RWPE1 (cell line): Measurements from ENCODE around the gene FASN.

Experiments
- CTCF ChIA-PET: fragments of 350-600 bp; sonication (Branson Sonifier 250); formaldehyde crosslinking; extraction: SDS; loops from one replicate; lab custom pipeline; 2021; lab: Yijun Ruan, JAX
- POLR2A ChIA-PET: fragments of 400-600 bp; formaldehyde crosslinking; extraction: SDS; loops from one replicate; lab custom pipeline; 2020; ENCODE audit warnings: antibody characterized with exemption; ENCODE audit not compliant: low non-redundant PET; lab: Yijun Ruan, JAX
- DNase-seq: peaks from one replicate; pipeline ENCODE4 v3.0.0; 2012; ENCODE audit warnings: low spot score
- H3K27ac ChIP-seq: fragments of 450-650 bp; 2 replicates; pipeline ENCODE4 v1.5.1; 2017
- CTCF ChIP-seq: fragments of 450-650 bp; conservative IDR thresholded peaks from 2 replicates; pipeline ENCODE4 v1.5.1; 2017; ENCODE audit warnings: low read depth, mild to moderate bottlenecking

Gene FASN

DNA sequence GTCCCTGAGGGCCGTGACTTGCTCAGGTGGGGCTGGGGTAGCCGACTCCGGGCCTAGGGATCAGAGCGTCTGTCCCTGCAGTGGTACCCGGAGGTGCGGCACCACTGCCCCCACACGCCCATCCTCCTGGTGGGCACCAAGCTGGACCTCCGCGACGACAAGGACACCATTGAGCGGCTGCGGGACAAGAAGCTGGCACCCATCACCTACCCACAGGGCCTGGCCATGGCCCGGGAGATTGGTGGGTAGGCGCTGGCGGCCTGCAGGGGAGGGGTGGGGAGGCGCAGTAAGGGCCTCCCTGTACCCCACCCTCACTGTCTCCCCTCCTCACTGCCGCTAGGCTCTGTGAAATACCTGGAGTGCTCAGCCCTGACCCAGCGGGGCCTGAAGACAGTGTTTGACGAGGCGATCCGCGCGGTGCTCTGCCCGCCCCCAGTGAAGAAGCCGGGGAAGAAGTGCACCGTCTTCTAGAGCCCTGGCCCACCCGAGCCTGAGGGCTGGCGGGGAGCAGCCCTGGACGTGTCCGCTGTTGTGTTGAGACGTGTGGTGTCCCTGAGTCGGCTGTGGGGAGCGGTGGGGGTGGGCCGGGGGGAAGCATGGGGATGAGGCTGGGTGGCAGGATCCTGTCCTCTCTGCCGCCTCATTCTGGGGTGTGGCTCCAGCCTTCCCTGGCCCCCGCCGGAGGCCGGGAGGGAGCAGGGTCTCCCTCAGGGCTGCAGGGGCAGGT, 64.5 kb downstream of the FASN start:
- CTCF ChIA-PET = no interaction called here
- TF ChIP-seq CTCF = no peak
- DNase-seq = no peak
- H3K27ac ChIP-seq = peak overlapping the region; percentile 82
- POLR2A ChIA-PET = interaction anchor here (0.9 kb wide), 1 partner anchor 17 kb away, joined by 3 read pairs; no protein-coding TSS in a partner anchor

DNA sequence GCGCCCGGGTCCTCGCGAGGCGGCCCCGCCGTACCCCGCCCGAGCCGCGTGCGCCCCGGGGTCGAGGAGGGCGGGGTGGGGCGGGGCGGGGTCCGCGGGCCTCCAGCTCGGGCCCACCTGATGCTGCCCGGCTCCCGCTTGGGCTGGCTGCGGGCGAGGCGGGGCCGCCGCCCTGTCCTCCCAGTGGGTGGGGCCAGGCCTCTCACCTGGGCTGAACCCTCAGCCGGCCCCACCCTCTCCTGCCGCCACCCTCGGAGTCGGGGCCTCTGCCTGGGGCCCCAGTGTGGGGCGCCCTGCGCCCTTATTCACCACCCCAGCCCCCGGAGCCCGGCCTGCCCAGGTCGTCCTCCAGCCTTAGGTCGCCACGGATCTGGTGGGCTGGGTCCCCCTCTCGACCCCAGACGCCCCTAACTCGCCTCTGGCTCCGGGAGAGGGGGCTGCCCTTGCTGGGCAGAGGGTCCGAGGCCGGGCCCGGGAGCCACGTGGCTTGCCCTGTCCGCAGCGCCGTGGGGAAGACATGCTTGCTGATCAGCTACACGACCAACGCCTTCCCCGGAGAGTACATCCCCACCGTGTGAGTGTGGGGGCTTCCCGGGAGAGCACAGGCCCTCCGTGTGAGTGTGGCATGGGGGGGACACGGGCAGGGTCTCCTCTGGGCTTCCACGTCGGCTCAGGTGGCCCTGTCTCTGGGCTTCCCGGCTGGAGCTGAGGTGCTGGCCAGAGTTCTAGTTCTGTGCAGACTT, 66.0 kb downstream of the FASN start:
- no peak for TF ChIP-seq CTCF
- peak overlapping the region; percentile 82 for H3K27ac ChIP-seq
- ChIA-PET CTCF (interaction anchor here (0.5 to 2.9 kb wide), 3 partner anchors 11 to 153 kb away, joined by 3 to 22 read pairs (median 4); partner anchors contain the start of gene CENPX), POLR2A (no interaction called here)
- peak; percentile 53 for DNase-seq

DNA sequence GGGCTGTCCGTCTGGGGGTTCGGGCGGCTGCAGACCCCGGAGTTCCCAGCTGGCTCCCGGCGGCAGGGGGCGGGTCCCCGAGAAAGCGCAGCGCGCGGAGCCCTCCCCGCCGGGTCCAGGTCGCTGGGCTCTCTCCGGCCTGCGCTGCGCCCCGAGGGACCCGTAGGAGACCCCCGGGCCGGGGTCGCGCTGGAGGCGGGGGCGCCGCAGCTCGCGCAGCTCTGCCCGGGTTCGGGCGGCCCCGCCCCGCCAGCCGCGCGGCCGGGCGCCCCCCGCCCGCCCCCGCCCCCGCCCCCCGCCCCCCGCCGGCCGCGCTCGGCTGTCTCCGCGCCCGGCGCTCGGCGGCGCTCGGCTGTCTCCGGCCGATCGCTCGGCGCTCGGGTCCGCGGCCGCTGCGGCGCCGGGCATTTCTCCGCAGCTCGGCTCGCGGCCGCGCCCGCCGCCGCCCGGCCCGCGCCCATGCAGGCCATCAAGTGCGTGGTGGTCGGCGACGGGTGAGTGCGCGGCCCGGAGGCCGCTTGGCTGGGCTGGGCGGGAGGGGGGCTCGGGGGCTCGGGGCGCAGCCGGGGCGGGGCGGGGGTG, 66.6 kb downstream of the FASN start, which contains the start of gene RAC3:
RAC3 (plus strand) TSS at position 376 of the 582 bp plus-strand sequence; CDS start at position 460, 84 bp downstream.
- POLR2A ChIA-PET = interaction anchor here (0.6 kb wide), 1 partner anchor 8 kb away, joined by 3 read pairs; the partner anchor contains the start of genes CENPX and LRRC45
- no peak for TF ChIP-seq CTCF
- CTCF ChIA-PET = interaction anchor here (0.5 to 3.1 kb wide), 7 partner anchors 10 to 154 kb away, joined by 3 to 24 read pairs (median 4); partner anchors contain the start of gene CENPX
- no peak for DNase-seq
- H3K27ac ChIP-seq = peak within 1 kb of the TSS; percentile 82

DNA sequence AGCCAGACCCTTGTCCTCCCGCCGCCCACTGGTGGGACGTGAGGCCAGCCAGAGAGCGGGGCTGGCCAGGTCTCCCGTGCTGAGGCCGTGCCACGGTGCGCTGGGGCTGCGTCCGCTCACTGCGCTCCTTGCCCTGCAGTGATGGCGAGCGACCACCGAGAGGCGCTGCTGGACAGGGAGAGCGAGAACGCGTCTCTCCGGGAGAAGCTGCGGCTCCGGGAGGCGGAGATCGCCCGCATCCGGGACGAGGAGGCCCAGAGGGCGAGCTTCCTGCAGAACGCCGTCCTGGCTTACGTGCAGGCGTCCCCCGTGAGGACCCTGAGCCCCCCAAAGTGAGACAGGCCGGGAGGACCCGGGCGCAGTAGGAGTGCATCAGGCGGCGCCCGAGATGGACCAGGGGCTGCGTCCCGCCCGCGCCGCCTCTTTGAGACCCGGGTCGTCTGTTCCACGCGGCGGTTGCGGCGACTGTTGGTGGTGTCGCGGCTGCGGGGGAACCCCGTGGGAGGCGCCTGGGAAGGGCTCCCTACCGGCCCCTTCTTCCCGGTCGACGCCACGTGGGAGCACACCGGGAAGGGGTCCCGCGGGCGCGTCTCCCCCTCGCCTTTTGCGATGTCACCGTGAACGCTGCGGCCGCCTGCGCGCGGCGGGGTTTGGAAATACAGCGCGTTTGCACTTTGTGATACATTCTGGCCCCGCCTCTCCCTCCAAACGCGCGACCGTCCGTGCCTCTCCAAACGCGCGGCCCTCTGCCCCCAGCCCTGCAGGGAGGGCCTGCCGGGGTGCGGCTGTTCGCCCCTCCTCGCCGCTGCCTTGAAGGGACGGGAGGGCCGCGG, 67.3 kb downstream of the FASN start:
- ChIA-PET CTCF (interaction anchor here (0.6 to 3.1 kb wide), 39 partner anchors 10 to 365 kb away, joined by 3 to 24 read pairs (median 4); partner anchors contain the start of genes CENPX, FASN, PCYT2 and PYCR1), POLR2A (interaction anchor here (0.6 kb wide), 1 partner anchor 8 kb away, joined by 3 read pairs; the partner anchor contains the start of genes CENPX and LRRC45)
- peak; percentile 74 for DNase-seq
- H3K27ac ChIP-seq = peak overlapping the region; percentile 82
- peak; percentile 92 for TF ChIP-seq CTCF

DNA sequence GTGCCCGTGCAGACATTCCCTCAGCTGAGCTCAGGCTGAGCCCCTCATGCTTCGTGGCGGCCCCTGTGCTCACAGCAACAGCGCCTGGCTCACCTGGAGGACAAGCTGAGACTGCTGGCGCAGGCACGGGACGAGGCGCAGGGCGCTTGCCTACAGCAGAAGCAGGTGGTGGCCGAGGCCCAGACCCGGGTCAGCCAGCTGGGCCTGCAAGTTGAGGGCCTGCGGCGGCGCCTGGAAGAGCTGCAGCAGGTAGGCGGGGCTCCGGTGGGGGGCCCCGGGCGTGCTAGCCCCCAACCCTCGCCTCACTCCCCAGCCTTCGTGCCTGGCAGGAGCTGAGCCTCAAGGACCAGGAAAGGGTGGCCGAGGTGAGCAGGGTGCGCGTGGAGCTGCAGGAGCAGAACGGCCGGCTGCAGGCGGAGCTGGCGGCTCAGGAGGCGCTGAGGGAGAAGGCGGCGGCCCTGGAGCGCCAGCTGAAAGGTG, 68.0 kb downstream of the FASN start:
- no peak for TF ChIP-seq CTCF
- peak overlapping the region; percentile 82 for H3K27ac ChIP-seq
- ChIA-PET CTCF (interaction anchor here (0.5 to 3.1 kb wide), 22 partner anchors 9 to 216 kb away, joined by 3 to 24 read pairs (median 4); partner anchors contain the start of genes CENPX, FASN and PYCR1), POLR2A (interaction anchor here (0.6 kb wide), 1 partner anchor 10 kb away, joined by 9 read pairs; no protein-coding TSS in a partner anchor)
- DNase-seq = no peak
